Smooth muscle cell (in vitro differentiated cells): Measurements from ENCODE around the gene C6orf62. TPM values are rescaled to one million over a fixed set of nuclear protein-coding genes. Genes with fewer than 3 reads are reported as not detected.
"Not testable (repeated sequence)": the region's sequence is repeated elsewhere in the genome, so short reads cannot be mapped to it uniquely, and the experiment has no call there.

Experiments used
- DNase-seq: peaks from one replicate; lab custom pipeline; 2025; ENCODE audit not compliant: unreplicated experiment; lab: John Stamatoyannopoulos, UW
- H2AFZ ChIP-seq: fragments of 200-600 bp; sonication (generic); 2 replicates; pipeline ENCODE4 v1.6.0; 2016; ENCODE audit warnings: antibody characterized with exemption, low read depth, mild to moderate bottlenecking
- H3F3A ChIP-seq: fragments of 200-600 bp; sonication (generic); 2 replicates; pipeline ENCODE4 v1.6.0; 2017; ENCODE audit warnings: antibody characterized with exemption, low read depth
- H3K27ac ChIP-seq: fragments of 200-600 bp; sonication (generic); 2 replicates; pipeline ENCODE4 v1.5.1; 2016; ENCODE audit warnings: low read depth, mild to moderate bottlenecking
- H3K27me3 ChIP-seq: fragments of 200-600 bp; sonication (generic); 2 replicates; pipeline ENCODE4 v1.6.1; 2016; ENCODE audit warnings: low read depth, mild to moderate bottlenecking
- H3K36me3 ChIP-seq: fragments of 200-600 bp; sonication (generic); 2 replicates; pipeline ENCODE4 v1.5.1; 2016; ENCODE audit warnings: low read depth
- H3K4me1 ChIP-seq: fragments of 200-600 bp; sonication (generic); 2 replicates; pipeline ENCODE4 v1.5.1; 2016; ENCODE audit warnings: low read depth
- H3K4me2 ChIP-seq: fragments of 200-600 bp; sonication (generic); 2 replicates; pipeline ENCODE4 v1.6.0; 2016; ENCODE audit warnings: mild to moderate bottlenecking
- H3K4me3 ChIP-seq: fragments of 200-600 bp; sonication (generic); 2 replicates; pipeline ENCODE4 v1.5.1; 2016; ENCODE audit warnings: mild to moderate bottlenecking
- H3K79me2 ChIP-seq: fragments of 200-600 bp; sonication (generic); 2 replicates; pipeline ENCODE4 v1.6.0; 2016; ENCODE audit warnings: low read depth, mild to moderate bottlenecking
- H3K9ac ChIP-seq: fragments of 200-600 bp; sonication (generic); 2 replicates; pipeline ENCODE4 v1.6.0; 2016; ENCODE audit warnings: low read depth
- H3K9me3 ChIP-seq: fragments of 200-600 bp; sonication (generic); replicated peaks from 2 replicates; pipeline ENCODE4 v1.5.1; 2016; ENCODE audit warnings: low read depth
- H4K20me1 ChIP-seq: fragments of 200-600 bp; sonication (generic); 2 replicates; pipeline ENCODE4 v1.6.0; 2016; ENCODE audit warnings: low read depth
- CTCF ChIP-seq: fragments of 200-600 bp; sonication (generic); IDR thresholded peaks from 2 replicates; pipeline ENCODE4 v1.5.1; 2017; ENCODE audit warnings: borderline replicate concordance, mild to moderate bottlenecking, antibody characterized with exemption; ENCODE audit not compliant: insufficient read depth, poor library complexity, severe bottlenecking
- WGBS: methylation state at CpG from one replicate; pipeline ENCODE4 v1.1.7; 2016; ENCODE audit warnings: low lambda C conversion rate; 5-methylcytosine and 5-hydroxymethylcytosine counted together
- polyA plus RNA-seq: library from polyadenylated mRNA; unstranded; fragments of >200 nt; fragmentation: Nextera tagmentation; extraction: Ambion mirVana; gene quantifications from 2 replicates; pipeline ENCODE4 v1.2.1, GENCODE V29; 2016
- total RNA-seq: library from RNA; depleted of rRNA; stranded (reverse); fragments of >200 nt; gene quantifications from 2 replicates; pipeline ENCODE4 v1.2.3, GENCODE V29; 2014

C6orf62 gene
- total and polyA plus RNA-seq, 2 experiments from 2014 or later = 32.4 to 61.4 TPM

GRCh38 chr6:24734166-24734565 is 15.2 kb upstream of the C6orf62 start:
- H3K4me1 ChIP-seq = no peaks in the 10 kb centered on the region
- WGBS = 92% methylated on average over 1 of the region's 1 CpG
- no peak overlapping the region for H3K4me3 ChIP-seq
- no peaks in the 10 kb centered on the region for H3K79me2 ChIP-seq
- H3F3A ChIP-seq = no peaks in the 10 kb centered on the region
- DNase-seq = no peak
- no peak overlapping the region for H2AFZ ChIP-seq
- TF ChIP-seq CTCF = no peak
- no peak overlapping the region for H3K4me2 ChIP-seq
- no peak overlapping the region for H3K9ac ChIP-seq
- no peaks in the 10 kb centered on the region for H3K36me3 ChIP-seq
- H3K27me3 ChIP-seq = no peaks in the 10 kb centered on the region
- H3K9me3 ChIP-seq = no peaks in the 10 kb centered on the region
- H3K27ac ChIP-seq = no peak overlapping the region
- no peaks in the 10 kb centered on the region for H4K20me1 ChIP-seq

- H3K27ac ChIP-seq, H3K9me3 ChIP-seq, H3K4me3 ChIP-seq, H4K20me1 ChIP-seq, H2AFZ ChIP-seq, H3K4me2 ChIP-seq, H3K36me3 ChIP-seq, H3K27me3 ChIP-seq, H3F3A ChIP-seq, DNase-seq, H3K9ac ChIP-seq, H3K4me1 ChIP-seq, H3K79me2 ChIP-seq: not testable (repeated sequence)
- 85% methylated on average over 6 of the region's 6 CpGs for WGBS
Observed at GRCh38 chr6:24731456-24732134, 12.6 kb upstream of the C6orf62 start.

- H3K27me3 ChIP-seq, H3K27ac ChIP-seq, H3F3A ChIP-seq, H3K4me1 ChIP-seq, H3K4me3 ChIP-seq, H3K9ac ChIP-seq, H4K20me1 ChIP-seq, H3K36me3 ChIP-seq, H3K79me2 ChIP-seq, H2AFZ ChIP-seq, H3K9me3 ChIP-seq, DNase-seq, H3K4me2 ChIP-seq: not testable (repeated sequence)
- 90% methylated on average over 3 of the region's 3 CpGs for WGBS
Observed at GRCh38 chr6:24730653-24731052, 11.7 kb upstream of the C6orf62 start.

- Histone ChIP-seq H3K79me2 (peaks cover 23% of the 10 kb centered on the region), H3K4me1 (peaks cover 6% of the 10 kb centered on the region), H2AFZ (no peak overlapping the region), H4K20me1 (peaks cover 15% of the 10 kb centered on the region), H3K27me3 (no peaks in the 10 kb centered on the region), H3K9me3 (no peaks in the 10 kb centered on the region), H3K4me3 (no peak overlapping the region), H3K9ac (no peak overlapping the region), H3K27ac (no peak overlapping the region), H3K4me2 (no peak overlapping the region), H3K36me3 (no peaks in the 10 kb centered on the region), H3F3A (peaks cover 3% of the 10 kb centered on the region)
- DNase-seq = no peak
- TF ChIP-seq CTCF = no peak
- 96% methylated on average over 3 of the region's 3 CpGs for WGBS
Observed at GRCh38 chr6:24723270-24723669, 4.3 kb upstream of the C6orf62 start.
